ENCODE data around the gene PMPCA. TPM values are rescaled to one million over a fixed set of nuclear protein-coding genes. Genes with fewer than 3 reads are reported as not detected.
A peak's percentile ranks its signal among the peaks of the same experiment; 100 is the strongest.

PMPCA gene
- total RNA-seq, 2 donors from 2014 or later = 82.7 to 85.4 TPM

DNA sequence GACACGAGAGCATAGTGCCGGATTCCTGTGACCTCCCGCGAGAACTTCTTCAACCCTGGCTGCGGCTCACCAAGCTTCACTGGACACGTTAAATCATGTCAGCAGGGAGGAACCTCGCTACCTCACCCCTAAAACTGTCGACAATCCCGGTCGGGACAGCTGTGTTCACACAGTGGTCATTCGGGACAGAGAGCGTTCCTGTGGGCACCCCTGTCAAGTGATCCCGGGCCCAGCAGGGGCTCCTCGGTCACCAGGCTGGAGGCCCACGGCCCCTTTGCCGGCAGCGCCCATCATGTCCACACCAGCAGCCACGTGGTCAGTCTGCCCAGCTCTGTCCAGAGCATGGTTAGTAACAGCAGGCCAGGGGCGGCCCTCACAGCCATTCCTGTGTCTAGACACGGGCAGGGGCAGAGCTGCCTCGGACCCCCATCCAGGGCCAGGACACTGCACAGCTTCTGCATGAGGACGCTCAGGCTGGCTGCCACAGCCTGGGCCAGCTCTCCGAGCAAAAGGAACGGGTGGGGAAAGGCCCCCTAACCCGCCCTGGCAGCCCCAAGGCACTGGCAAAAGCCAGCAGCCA, 25.7 kb downstream of the PMPCA start:
- no peak overlapping the region for H3K27ac ChIP-seq (ENCODE audit: low read depth, low read length)
- no peak for TF ChIP-seq CTCF (conservative IDR thresholded peaks at IDR 0.05)
- Mint-ChIP-seq H3K27me3 (ENCODE audit: insufficient read depth) (no peaks in the 10 kb centered on the region), H3K36me3 (ENCODE audit: low read depth) (peaks cover 10% of the 10 kb centered on the region), H3K4me1 (peaks cover 16% of the 10 kb centered on the region), H3K9me3 (no peaks in the 10 kb centered on the region), H3K27ac (no peak overlapping the region), H3K4me3 (peak overlapping the region; percentile 77)
- DNase-seq = no peak
- H3K4me1 ChIP-seq (ENCODE audit: control insufficient read depth, insufficient read depth, low read length) = peaks cover 9% of the 10 kb centered on the region
- peak overlapping the region; percentile 91 for H3K4me3 ChIP-seq (ENCODE audit: low read length)
- H3K9me3 ChIP-seq (ENCODE audit: control insufficient read depth, low read length) = no peaks in the 10 kb centered on the region
- no peaks in the 10 kb centered on the region for H3K27me3 ChIP-seq (ENCODE audit: control insufficient read depth, insufficient read depth, low read length, poor library complexity, severe bottlenecking)
- WGBS, 2 experiments (ENCODE audit: insufficient coverage in 1 of 2, insufficient read length in 1 of 2) = 84 to 88% methylated on average over 23 to 25 of the region's 25 CpGs
- no peak overlapping the region for H3K9ac ChIP-seq (ENCODE audit: extremely low read depth, low read length, poor library complexity, severe bottlenecking)
- H3K36me3 ChIP-seq (ENCODE audit: control insufficient read depth, insufficient read depth, low read length) = peaks cover 17% of the 10 kb centered on the region

- H3K9me3 ChIP-seq (ENCODE audit: control insufficient read depth, low read length) = no peaks in the 10 kb centered on the region
- H3K4me3 ChIP-seq (ENCODE audit: low read length) = peak overlapping the region; percentile 91
- H3K27ac ChIP-seq (ENCODE audit: low read depth, low read length) = no peak overlapping the region
- H3K36me3 ChIP-seq (ENCODE audit: control insufficient read depth, insufficient read depth, low read length) = peaks cover 30% of the 10 kb centered on the region
- no peaks in the 10 kb centered on the region for H3K9me3 Mint-ChIP-seq
- no peaks in the 10 kb centered on the region for H3K27me3 Mint-ChIP-seq (ENCODE audit: insufficient read depth)
- WGBS, 2 experiments (ENCODE audit: insufficient coverage in 1 of 2, insufficient read length in 1 of 2) = 92 to 100% methylated on average over 3 to 8 of the region's 8 CpGs
- no peaks in the 10 kb centered on the region for H3K27me3 ChIP-seq (ENCODE audit: control insufficient read depth, insufficient read depth, low read length, poor library complexity, severe bottlenecking)
- H3K4me3 Mint-ChIP-seq = peak overlapping the region; percentile 77
- H3K27ac Mint-ChIP-seq = no peak overlapping the region
- peaks cover 20% of the 10 kb centered on the region for H3K36me3 Mint-ChIP-seq (ENCODE audit: low read depth)
- H3K4me1 ChIP-seq (ENCODE audit: control insufficient read depth, insufficient read depth, low read length) = peaks cover 9% of the 10 kb centered on the region
- no peak for TF ChIP-seq CTCF (conservative IDR thresholded peaks at IDR 0.05)
- DNase-seq = no peak
- H3K9ac ChIP-seq (ENCODE audit: extremely low read depth, low read length, poor library complexity, severe bottlenecking) = no peak overlapping the region
- H3K4me1 Mint-ChIP-seq = peaks cover 16% of the 10 kb centered on the region
Measured at GRCh38 chr9:136437430-136437829, 27.0 kb downstream of the PMPCA start.

DNA sequence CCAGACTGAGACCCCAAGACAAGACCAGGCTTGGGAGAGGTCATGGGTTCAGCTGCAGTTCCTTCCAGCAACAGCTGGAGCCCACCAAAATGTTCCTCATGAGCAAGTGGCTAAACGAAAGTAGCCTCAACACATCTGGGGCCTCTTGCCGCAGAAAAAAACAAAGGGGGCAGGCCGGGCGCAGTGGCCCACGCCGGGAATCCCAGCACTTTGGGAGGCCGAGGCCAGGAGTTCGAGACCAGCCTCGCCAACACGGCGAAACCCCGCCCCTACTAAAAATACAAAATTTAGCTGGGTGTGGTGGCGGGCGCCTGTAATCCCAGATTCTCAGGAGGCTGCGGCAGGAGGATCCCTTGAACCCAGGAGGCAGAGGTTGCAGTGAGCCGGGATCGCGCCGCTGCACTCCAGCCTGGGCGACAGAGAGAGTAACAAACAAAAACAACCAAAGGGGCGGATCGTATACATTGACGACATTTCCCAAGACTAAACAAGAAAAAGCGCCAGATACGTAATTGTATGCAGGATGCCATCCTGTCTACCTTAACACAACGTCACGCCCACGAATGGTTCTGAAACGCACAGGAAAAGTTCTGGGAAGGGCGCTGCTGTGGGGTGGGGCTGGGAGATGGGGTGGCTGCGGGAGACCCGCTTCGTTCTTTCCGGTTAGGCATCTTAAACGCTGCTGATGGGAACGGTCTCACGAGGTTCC, 27.5 kb downstream of the PMPCA start:
- H3K27me3 Mint-ChIP-seq (ENCODE audit: insufficient read depth) = no peaks in the 10 kb centered on the region
- peak overlapping the region; percentile 30 for H3K27ac Mint-ChIP-seq
- Histone ChIP-seq H3K9ac (ENCODE audit: extremely low read depth, low read length, poor library complexity, severe bottlenecking) (peak overlapping the region; percentile 57), H3K27ac (ENCODE audit: low read depth, low read length) (no peak overlapping the region), H3K9me3 (ENCODE audit: control insufficient read depth, low read length) (no peaks in the 10 kb centered on the region), H3K4me1 (ENCODE audit: control insufficient read depth, insufficient read depth, low read length) (peaks cover 9% of the 10 kb centered on the region), H3K36me3 (ENCODE audit: control insufficient read depth, insufficient read depth, low read length) (peaks cover 33% of the 10 kb centered on the region), H3K27me3 (ENCODE audit: control insufficient read depth, insufficient read depth, low read length, poor library complexity, severe bottlenecking) (no peaks in the 10 kb centered on the region), H3K4me3 (ENCODE audit: low read length) (peak overlapping the region; percentile 91)
- no peak for TF ChIP-seq CTCF (conservative IDR thresholded peaks at IDR 0.05)
- H3K9me3 Mint-ChIP-seq = no peaks in the 10 kb centered on the region
- DNase-seq = no peak
- 60 to 74% methylated on average over 30 to 37 of the region's 37 CpGs for WGBS, 2 experiments (ENCODE audit: insufficient coverage in 1 of 2, insufficient read length in 1 of 2)
- peak overlapping the region; percentile 77 for H3K4me3 Mint-ChIP-seq
- H3K4me1 Mint-ChIP-seq = peaks cover 16% of the 10 kb centered on the region
- peaks cover 25% of the 10 kb centered on the region for H3K36me3 Mint-ChIP-seq (ENCODE audit: low read depth)
